ENCODE data around the gene PRADC1. TPM values are rescaled to one million over a fixed set of nuclear protein-coding genes. Genes with fewer than 3 reads are reported as not detected.
"Not testable (repeated sequence)": the region's sequence is repeated elsewhere in the genome, so short reads cannot be mapped to it uniquely, and the experiment has no call there.

The PRADC1 gene
- total and polyA plus RNA-seq, 8 donors, result 10.5 to 20.9 (median 14.6) TPM

DNA sequence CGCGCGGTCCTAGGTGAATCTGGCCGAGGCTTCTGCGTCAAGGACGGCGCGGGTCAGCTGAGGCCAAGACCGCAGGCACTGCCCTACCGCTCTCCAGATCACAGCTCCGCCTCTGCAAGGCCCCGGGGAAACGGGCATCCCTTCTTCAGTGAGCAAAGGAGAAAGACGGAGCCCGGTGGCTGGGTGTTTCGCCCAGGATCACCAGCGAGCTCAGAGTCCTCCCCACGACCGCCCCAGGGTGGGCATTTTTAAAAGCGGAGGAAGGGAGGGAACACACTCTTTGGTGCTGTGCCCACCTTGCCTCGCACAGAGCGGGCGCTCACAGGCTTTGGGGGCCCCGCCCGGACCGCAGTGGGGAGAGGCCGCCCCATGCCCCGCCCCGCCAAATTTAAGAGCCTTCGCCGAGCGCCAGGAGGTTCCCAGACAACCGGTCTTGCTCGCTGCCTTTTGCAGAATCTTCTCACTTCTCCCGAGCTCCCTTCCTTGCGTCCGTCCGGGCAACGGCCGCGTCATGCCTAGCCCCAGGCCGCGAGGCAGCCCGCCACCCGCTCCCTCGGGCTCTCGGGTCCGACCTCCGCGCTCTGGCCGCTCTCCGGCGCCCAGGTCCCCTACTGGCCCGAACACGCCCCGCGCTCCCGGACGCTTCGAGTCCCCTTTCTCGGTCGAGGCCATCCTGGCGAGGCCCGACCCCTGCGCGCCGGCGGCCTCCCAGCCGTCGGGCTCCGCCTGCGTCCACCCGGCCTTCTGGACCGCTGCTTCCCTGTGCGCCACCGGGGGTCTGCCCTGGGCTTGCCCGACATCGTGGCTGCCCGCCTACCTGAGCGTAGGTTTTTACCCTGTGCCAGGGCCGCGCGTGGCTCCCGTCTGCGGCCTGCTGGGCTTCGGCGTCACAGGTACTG, 30.6 kb downstream of the PRADC1 start, which contains the start of gene NOTO:
TSS of gene NOTO (plus strand) at position 419 of the 899 bp plus-strand sequence. CDS start at position 512, 93 bp downstream.
- H3K27me3 ChIP-seq, result peaks cover 0 to 7% (median 2%) of the 10 kb centered on the region in 4 donors
- FAIRE-seq, result no peak
- no peaks in the 10 kb centered on the region for H3K9me3 ChIP-seq
- peak within 1 kb of the TSS in 1 of 4 donors; percentile 30 for H3K4me3 ChIP-seq
- 5 to 6% methylated on average over 87 of the region's 87 CpGs for WGBS, 2 donors
- ATAC-seq, result peak; percentile 61 to 88 (median 77)
- H3K27ac ChIP-seq, result no peak within 1 kb of the TSS
- intact Hi-C loops (cut with DNase I), result no loop called here
- TF ChIP-seq, protein P1, sequence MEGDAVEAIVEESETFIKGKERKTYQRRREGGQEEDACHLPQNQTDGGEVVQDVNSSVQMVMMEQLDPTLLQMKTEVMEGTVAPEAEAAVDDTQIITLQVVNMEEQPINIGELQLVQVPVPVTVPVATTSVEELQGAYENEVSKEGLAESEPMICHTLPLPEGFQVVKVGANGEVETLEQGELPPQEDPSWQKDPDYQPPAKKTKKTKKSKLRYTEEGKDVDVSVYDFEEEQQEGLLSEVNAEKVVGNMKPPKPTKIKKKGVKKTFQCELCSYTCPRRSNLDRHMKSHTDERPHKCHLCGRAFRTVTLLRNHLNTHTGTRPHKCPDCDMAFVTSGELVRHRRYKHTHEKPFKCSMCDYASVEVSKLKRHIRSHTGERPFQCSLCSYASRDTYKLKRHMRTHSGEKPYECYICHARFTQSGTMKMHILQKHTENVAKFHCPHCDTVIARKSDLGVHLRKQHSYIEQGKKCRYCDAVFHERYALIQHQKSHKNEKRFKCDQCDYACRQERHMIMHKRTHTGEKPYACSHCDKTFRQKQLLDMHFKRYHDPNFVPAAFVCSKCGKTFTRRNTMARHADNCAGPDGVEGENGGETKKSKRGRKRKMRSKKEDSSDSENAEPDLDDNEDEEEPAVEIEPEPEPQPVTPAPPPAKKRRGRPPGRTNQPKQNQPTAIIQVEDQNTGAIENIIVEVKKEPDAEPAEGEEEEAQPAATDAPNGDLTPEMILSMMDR (IDR thresholded peaks at IDR 0.05), result no peak
- peaks cover 0 to 10% (median 4%) of the 10 kb centered on the region in 3 donors for H3K4me1 ChIP-seq
- no peaks in the 10 kb centered on the region for H3K36me3 ChIP-seq
- peak in 1 of 6 donors; percentile 62 for DNase-seq

DNA sequence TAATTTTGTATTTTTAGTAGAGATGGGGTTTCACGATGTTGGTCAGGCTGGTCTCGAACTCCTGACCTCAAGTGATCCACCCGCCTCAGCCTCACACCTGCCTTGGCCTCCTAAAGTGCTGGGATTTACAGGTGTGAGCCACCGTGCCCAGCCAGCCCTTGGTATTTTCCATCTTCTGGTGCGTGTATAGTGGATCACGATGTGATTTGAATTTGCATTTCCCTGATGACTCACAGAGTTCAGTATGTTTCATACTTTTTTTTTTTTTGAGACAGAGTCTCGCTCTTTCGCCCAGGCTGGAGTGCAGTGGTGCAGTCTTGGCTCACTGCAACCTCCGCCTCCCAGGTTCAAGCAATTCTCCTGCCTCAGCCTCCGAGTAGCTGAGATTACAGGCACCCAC, 32.8 kb downstream of the PRADC1 start:
- FAIRE-seq; ATAC-seq; H3K9me3 ChIP-seq; intact Hi-C loops (cut with DNase I); H3K4me3 ChIP-seq; H3K27me3 ChIP-seq; DNase-seq; H3K27ac ChIP-seq; H3K36me3 ChIP-seq: not testable (repeated sequence)
- H3K4me1 ChIP-seq, result peaks cover 0 to 10% (median 4%) of the 10 kb centered on the region in 3 donors
- 88 to 91% methylated on average over 8 to 10 of the region's 10 CpGs for WGBS, 2 donors

DNA sequence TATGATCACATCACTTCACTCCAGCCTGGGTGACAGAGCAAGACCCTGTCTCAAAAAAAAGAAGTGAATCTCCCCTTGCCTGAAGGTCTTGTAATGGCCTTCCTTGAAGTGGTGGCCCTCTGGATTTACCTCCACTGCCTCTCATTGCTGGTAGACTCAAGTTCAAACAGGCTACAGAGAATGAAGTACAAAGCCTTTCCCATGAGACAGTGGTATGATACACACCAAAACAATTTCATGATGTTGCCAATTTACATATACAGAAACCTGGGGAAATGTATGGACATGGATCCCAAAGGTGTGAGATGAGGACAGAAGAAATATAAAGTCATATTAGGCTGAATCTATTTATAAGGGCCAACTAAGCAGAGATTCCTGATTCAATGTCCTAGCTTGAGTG, 35.5 kb downstream of the PRADC1 start:
- no peak for ATAC-seq
- TF ChIP-seq, protein P1 (IDR thresholded peaks at IDR 0.05), result no peak
- peaks cover 0 to 6% (median 4%) of the 10 kb centered on the region in 3 donors for H3K4me1 ChIP-seq
- peaks cover 0 to 5% (median 1%) of the 10 kb centered on the region in 4 donors for H3K27me3 ChIP-seq
- H3K36me3 ChIP-seq, result no peaks in the 10 kb centered on the region
- no peak overlapping the region for H3K4me3 ChIP-seq
- H3K9me3 ChIP-seq, result no peaks in the 10 kb centered on the region
- intact Hi-C loops (cut with DNase I), result no loop called here
- H3K27ac ChIP-seq, result no peak overlapping the region
- no peak for FAIRE-seq
- DNase-seq, result no peak

DNA sequence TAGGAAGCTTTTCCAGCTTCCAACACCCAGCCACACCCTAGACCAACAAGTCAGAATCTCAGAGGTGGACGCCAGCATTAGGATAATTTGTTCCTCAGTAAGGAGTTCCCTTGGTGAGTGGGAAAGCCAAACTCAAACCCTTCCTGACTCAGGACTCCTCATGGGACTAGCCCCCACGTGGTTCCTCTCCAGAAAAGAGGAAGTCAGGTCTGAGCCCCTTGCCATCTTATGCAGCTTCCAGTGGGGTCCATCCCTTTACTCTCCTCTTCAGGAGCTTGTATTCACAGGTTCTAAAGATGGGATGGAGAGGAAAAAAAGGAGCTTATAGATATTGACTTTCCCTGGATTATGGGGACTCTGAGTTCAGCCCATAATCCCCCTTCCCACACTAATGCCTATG, 45.5 kb downstream of the PRADC1 start:
- FAIRE-seq, result no peak
- ATAC-seq, result no peak

DNA sequence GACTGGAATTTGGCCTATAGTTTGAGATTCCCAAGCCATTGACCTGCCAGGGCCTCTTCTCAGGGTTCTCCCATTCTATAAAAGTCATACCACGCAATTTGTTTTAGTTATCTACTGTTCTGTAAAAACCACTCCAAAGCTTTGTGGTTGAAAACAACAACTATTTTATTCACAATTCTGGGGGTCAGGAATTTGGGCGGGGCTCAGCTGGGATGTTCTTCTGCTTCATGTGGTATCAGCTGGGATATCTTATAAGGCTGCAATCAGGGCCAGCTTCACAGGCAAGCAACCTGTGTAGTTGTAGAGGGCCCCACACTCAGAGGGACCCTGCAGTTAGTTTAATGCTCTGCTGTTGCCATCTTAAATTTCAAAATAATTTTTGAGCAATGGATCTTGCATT, 47.1 kb downstream of the PRADC1 start:
- H3K4me3 ChIP-seq, result no peak overlapping the region
- FAIRE-seq, result no peak
- 79 to 87% methylated on average over 2 of the region's 2 CpGs for WGBS, 2 donors
- intact Hi-C loops (cut with DNase I), result no loop called here
- no peaks in the 10 kb centered on the region for H3K27me3 ChIP-seq
- no peak for ATAC-seq
- no peaks in the 10 kb centered on the region for H3K9me3 ChIP-seq
- no peaks in the 10 kb centered on the region for H3K36me3 ChIP-seq
- H3K27ac ChIP-seq, result no peak overlapping the region
- no peak for DNase-seq
- TF ChIP-seq, protein P1 (IDR thresholded peaks at IDR 0.05), result no peak
- no peaks in the 10 kb centered on the region for H3K4me1 ChIP-seq

More for the DNA sequence above, 45.5 kb downstream of the PRADC1 start:
- Histone ChIP-seq H3K36me3 (no peaks in the 10 kb centered on the region), H3K9me3 (no peaks in the 10 kb centered on the region), H3K4me3 (no peak overlapping the region), H3K27me3 (no peaks in the 10 kb centered on the region), H3K27ac (no peak overlapping the region), H3K4me1 (no peaks in the 10 kb centered on the region)
- 32 to 58% methylated on average over 2 of the region's 2 CpGs for WGBS, 2 donors
- intact Hi-C loops (cut with DNase I), result no loop called here
- TF ChIP-seq, protein P1 (IDR thresholded peaks at IDR 0.05), result no peak
- no peak for DNase-seq

Other genes starting within 250 kb of the PRADC1 start
- gene SFXN5, start 161.5 kb downstream of the PRADC1 start, total RNA-seq, result 1 to 10 TPM; 2.6 to 8.4 (median 4.8) TPM
- 1 to 10 TPM; 5.3 to 7.0 TPM for gene SFXN5, start 161.5 kb downstream of the PRADC1 start, polyA plus RNA-seq
- 10 to 100 TPM; 13.4 to 17.6 (median 16.2) TPM for gene RAB11FIP5, start 120.3 kb downstream of the PRADC1 start, total RNA-seq
- 10 to 100 TPM; 10.1 to 12.4 TPM for gene RAB11FIP5, start 120.3 kb downstream of the PRADC1 start, polyA plus RNA-seq
- not detected for gene NOTO, start 30.7 kb downstream of the PRADC1 start, total RNA-seq
- not detected for gene NOTO, start 30.7 kb downstream of the PRADC1 start, polyA plus RNA-seq
- 10 to 100 TPM in 4 of 6 donors, 1 to 10 TPM in 2; 8.7 to 13.7 (median 11.5) TPM for gene SMYD5, start 19.0 kb downstream of the PRADC1 start, total RNA-seq
- 10 to 100 TPM; 17.0 to 19.6 TPM for gene SMYD5, start 19.0 kb downstream of the PRADC1 start, polyA plus RNA-seq
- 100 to 1,000 TPM in 4 of 6 donors, 10 to 100 TPM in 2; 91.8 to 141 (median 118) TPM for gene CCT7, start 1.1 kb upstream of the PRADC1 start, total RNA-seq
- 10 to 100 TPM; 72.7 to 92.2 TPM for gene CCT7, start 1.1 kb upstream of the PRADC1 start, polyA plus RNA-seq
- 1 to 10 TPM; 2.2 to 4.0 (median 3.0) TPM for gene FBXO41, start 51.2 kb upstream of the PRADC1 start, total RNA-seq
- 1 to 10 TPM; 4.9 to 6.9 TPM for gene FBXO41, start 51.2 kb upstream of the PRADC1 start, polyA plus RNA-seq
- under 1 TPM in 3 of 6 donors, not detected in 3; 0.09 to 0.18 (median 0.09) TPM for gene EGR4, start 60.3 kb upstream of the PRADC1 start, total RNA-seq
- under 1 TPM; 0.19 to 0.94 TPM for gene EGR4, start 60.3 kb upstream of the PRADC1 start, polyA plus RNA-seq
- 10 to 100 TPM; 12.0 to 19.8 (median 14.3) TPM for gene ALMS1, start 152.6 kb upstream of the PRADC1 start, total RNA-seq
- gene ALMS1, start 152.6 kb upstream of the PRADC1 start, polyA plus RNA-seq, result 1 to 10 TPM; 7.8 to 8.5 TPM

Data from pancreas (tissue), 10 donors.